Suprapubic skin (tissue), 4 donors: Measurements from ENCODE around the gene GPHA2.

Experiments
- CTCF ChIP-seq, 2 donors: fragments of 200-600 bp in 1 of 2; fragments of 450-650 bp in 1 of 2; sonication (generic) in 1 of 2; IDR thresholded peaks; one replicate each; pipeline ENCODE4 v1.5.1; 2016 to 2019; ENCODE audit warnings: antibody characterized with exemption in 2 of 2, mild to moderate bottlenecking in 1 of 2, moderate library complexity in 1 of 2
- EP300 ChIP-seq: sonication (generic); formaldehyde crosslinking; IDR thresholded peaks from one replicate; pipeline ENCODE4 v1.6.1; 2017; ENCODE audit warnings: antibody characterized with exemption
- POLR2A ChIP-seq, 2 donors: fragments of 450-650 bp; IDR thresholded peaks; one replicate each; pipeline ENCODE4 v1.6.1; 2017; ENCODE audit warnings: antibody characterized with exemption in 2 of 2, mild to moderate bottlenecking in 2 of 2, moderate library complexity in 2 of 2
- POLR2AphosphoS5 ChIP-seq, 3 donors: sonication (generic); formaldehyde crosslinking; IDR thresholded peaks; one replicate each; pipeline ENCODE4 v1.6.1; 2017; ENCODE audit warnings: antibody characterized with exemption in 3 of 3

GRCh38 chr11:64963072-64963631, 27.5 kb upstream of the GPHA2 start:
- TF ChIP-seq CTCF (IDR thresholded peaks at IDR 0.05), result no peak
- TF ChIP-seq POLR2A (IDR thresholded peaks at IDR 0.05), result no peak
- TF ChIP-seq POLR2AphosphoS5 (IDR thresholded peaks at IDR 0.05), result no peak
- TF ChIP-seq EP300, result no peak
